Activated naive CD8-positive, alpha-beta T cell treated with anti-CD3 and anti-CD28 coated beads, Interleukin-2, amount 50 U/mL, for 16 hours (primary cell): ENCODE data around the gene NMRAL1.

Experiments used
- DNase-seq: peaks from one replicate; pipeline ENCODE4 v3.0.0-alpha.2; 2020; ENCODE audit warnings: low read depth, low spot score

NMRAL1 gene

GRCh38 chr16:4467916-4468315, 6.5 kb downstream of the NMRAL1 start:
- no peak for DNase-seq

- no peak for DNase-seq
These were observed 8.2 kb downstream of the NMRAL1 start for GRCh38 chr16:4465977-4466779.

GRCh38 chr16:4463522-4464163, 10.8 kb downstream of the NMRAL1 start:
- DNase-seq: no peak

- DNase-seq: no peak
These were observed 13.0 kb downstream of the NMRAL1 start for GRCh38 chr16:4461250-4462085.

GRCh38 chr16:4460936-4461249, 13.5 kb downstream of the NMRAL1 start:
- no peak for DNase-seq

- DNase-seq: no peak
These were observed 18.5 kb downstream of the NMRAL1 start for GRCh38 chr16:4455951-4456350.

- no peak for DNase-seq
These were observed 19.3 kb downstream of the NMRAL1 start for GRCh38 chr16:4455081-4455480.

- DNase-seq: no peak
These were observed 19.8 kb downstream of the NMRAL1 start for GRCh38 chr16:4454623-4455022.

- DNase-seq: no peak
These were observed 21.8 kb downstream of the NMRAL1 start for GRCh38 chr16:4452674-4453073.

- DNase-seq: no peak
These were observed 23.4 kb downstream of the NMRAL1 start for GRCh38 chr16:4450931-4451519.

- no peak for DNase-seq
These were observed 24.0 kb downstream of the NMRAL1 start for GRCh38 chr16:4450430-4450829.

GRCh38 chr16:4443986-4444385, 30.4 kb downstream of the NMRAL1 start:
- DNase-seq: no peak

GRCh38 chr16:4443271-4443670, 31.2 kb downstream of the NMRAL1 start:
- DNase-seq: no peak

GRCh38 chr16:4442371-4442770, 32.1 kb downstream of the NMRAL1 start:
- DNase-seq: no peak

- no peak for DNase-seq
These were observed 37.1 kb downstream of the NMRAL1 start for GRCh38 chr16:4437366-4437765.

- no peak for DNase-seq
These were observed 38.9 kb downstream of the NMRAL1 start for GRCh38 chr16:4435337-4436067.

GRCh38 chr16:4433914-4434787, 40.3 kb downstream of the NMRAL1 start:
- no peak for DNase-seq

GRCh38 chr16:4433228-4433627, 41.2 kb downstream of the NMRAL1 start:
- no peak for DNase-seq

GRCh38 chr16:4431023-4431422, 43.4 kb downstream of the NMRAL1 start:
- no peak for DNase-seq

GRCh38 chr16:4428500-4428899, 45.9 kb downstream of the NMRAL1 start:
- no peak for DNase-seq
